Measurements from ENCODE around the gene POU2F2. TPM values are rescaled to one million over a fixed set of nuclear protein-coding genes. Genes with fewer than 3 reads are reported as not detected.

The POU2F2 gene
- polyA plus RNA-seq, 1 donor: 1.3 TPM

DNA sequence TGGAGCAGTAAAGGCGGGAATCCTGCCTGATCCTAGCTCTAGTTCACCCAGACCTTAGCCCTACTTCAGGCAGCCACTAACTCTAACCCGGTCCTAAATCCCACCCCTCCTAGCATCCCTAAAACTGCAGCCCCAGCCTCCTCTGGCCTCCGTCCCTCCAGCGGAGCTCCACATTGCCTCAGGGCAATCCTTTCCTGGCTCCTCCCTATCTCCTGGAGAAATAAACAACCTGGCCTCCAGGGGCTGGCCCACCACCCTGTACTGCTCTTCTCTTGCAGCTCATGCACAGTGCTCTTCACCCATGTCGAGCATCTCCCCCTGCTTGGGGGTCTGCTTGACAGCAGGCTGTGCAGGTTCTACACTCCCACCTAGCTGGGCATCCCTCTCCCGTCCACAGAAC, 6.7 kb downstream of the POU2F2 start:
- DNase-seq (ENCODE audit: low read depth): no peak

DNA sequence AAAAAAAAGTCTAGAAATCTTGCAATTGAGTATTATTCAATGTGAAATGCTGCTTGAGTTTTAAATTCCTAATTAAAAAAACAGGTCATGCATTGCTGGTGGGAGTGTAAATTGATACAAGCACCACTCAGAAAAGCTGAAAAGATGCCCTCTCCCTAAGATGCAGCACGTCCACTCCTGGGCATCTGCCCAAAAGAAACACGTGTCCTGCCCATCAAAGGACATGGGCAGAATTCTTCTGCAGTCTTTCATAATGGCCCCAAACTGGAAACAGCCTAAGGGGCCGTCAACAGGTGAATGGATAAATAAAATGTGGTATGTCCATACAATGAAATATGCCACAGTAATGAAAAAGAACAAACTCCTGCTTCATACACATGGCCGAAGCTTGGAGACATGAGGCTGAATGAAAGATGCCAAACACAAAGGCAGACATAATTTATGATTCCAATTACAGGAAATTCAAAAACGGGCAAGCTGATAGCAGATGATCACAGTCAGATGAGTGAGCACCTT, 7.8 kb downstream of the POU2F2 start:
- no peak for DNase-seq (ENCODE audit: low read depth)

DNA sequence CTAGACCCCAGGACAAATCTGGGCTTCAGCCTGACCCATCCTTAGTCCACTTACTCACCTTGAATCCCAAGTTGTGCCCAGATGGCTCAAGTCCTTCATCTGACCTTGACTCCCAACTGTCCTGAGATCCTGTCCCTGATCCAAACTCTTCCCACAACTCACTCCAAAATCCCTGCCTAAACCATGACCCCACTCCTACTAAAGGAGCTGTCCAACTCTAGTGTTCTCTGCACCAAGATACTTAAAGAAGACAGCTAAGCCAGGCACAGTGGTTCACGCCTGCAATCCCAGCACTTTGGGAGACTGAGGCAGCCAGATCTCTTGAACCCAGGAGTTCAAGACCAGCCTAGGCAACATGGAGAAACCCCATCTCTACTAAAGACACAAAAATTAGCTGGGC, 8.5 kb downstream of the POU2F2 start:
- no peak for DNase-seq (ENCODE audit: low read depth)

DNA sequence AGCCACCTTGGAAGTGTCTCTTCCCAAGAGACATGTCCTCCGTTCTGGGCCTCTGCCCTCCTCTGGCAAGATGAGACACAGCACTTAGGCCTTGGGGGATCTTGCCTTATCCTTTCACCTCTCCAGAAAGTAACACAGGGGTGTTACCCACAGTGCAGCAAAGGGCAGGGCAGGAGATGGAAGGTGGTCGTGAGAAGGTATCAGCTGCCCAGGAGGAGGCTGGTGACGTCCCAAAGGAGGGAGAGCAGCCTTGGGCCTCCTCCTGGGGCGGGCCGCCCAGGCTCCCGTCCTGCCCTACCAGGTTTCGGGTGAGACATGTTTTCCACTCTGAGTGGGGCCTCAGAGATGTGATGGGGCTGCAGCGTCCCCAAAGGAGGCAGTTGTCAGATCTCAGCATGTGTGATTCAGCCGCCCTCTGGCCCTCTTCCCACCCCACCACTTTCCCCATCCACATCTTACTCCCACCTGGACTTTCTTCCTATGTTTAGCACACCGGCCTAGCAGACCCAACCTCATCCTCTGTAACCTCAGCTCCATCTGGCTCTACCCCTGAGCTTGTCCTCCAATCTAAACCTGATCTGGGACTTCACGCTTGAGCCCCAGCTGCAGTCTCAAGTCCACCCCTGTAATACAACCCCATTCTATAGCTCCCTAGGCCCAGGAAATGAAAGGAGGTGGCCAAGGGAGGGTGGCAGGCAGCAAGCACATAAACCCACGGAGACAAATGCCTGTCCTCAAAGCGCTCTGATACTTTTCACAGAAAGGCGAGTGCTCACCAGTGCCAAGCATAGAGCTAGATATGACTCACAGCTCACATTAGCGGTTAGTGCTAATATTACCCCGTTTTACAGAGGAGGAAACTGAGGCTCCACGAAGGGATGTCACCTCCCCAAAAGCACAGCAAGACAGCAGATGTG, 9.3 kb downstream of the POU2F2 start:
- DNase-seq (ENCODE audit: low read depth): no peak

DNA sequence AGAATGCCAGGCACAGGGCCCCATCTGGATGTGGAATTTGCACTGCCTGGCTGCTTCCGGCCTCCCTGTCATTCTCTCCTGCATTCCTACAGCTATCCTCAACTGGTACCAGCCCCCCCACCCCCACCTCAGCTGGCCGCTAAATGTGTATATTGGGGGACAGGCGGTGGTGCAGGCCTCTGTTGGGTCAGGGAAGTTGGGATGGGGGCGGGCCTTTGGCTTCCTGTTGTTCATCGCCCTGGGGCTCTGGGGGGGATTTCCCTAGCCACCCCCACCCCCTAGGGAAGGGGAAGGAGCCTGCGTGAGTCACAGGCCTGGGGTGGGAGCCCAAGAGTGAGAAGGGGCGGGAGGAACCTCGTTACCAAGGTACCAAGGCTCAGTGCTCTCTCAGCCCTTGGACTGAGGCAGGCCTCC, 10.6 kb downstream of the POU2F2 start:
- DNase-seq (ENCODE audit: low read depth): no peak

DNA sequence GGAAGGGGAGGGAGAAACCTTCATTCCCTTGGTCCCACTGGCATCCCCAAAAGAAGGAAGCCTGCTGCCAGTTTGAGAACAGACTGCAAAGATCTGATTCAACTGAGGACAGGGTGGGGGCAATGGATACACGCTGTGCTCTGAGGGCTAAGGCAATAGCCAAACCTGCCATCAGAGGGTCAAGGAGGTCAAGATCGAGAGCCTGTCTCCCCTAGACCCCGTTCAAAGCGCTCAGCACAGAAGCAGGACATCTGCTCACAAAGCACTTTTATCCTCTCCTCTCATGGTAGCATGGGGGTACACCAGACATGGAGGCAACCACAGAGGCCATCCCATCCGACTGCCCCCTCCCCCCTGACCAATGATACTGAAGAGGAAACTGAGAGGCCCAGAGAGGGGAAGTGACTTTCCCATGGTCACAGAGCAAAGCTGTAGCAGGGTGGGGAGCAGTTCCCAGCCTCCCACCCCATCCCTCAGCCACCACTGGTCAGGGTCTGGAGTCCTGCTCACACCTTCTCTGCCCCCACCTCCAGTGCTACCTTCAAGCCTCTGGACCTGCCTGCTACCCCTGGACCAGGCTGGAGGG, 11.1 kb downstream of the POU2F2 start:
- no peak for DNase-seq (ENCODE audit: low read depth)

DNA sequence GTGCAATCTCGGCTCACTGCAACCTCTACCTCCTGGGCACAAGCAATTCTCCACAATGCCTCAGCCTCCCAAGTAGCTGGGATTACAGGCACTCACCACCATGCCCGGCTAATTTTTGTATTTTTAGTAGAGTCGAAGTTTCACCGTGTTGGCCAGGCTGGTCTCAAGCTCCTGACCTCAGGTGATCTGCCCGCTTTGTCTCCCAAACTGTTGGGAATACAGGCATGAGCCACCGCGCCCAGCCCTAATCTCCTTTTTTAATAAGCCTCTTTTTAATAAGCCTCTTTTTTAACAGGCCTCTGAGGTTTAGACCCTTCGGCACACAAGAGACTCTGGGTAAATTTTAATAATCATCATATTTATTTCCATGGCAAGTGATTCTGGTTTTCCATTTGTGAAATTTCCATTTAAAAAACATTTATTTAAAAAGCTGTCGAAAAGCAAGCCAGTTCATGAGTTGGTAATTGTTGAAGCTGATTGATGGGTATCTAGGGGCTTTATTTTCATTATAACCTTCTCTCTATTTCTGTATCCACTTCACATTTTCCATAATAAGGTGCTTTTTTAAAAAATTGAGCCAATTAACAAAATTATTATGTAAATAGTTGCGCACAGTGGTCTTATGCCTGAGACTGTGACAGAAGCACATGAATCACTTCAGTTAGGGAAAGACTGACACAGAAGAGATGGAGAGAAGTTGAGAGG, 11.8 kb downstream of the POU2F2 start:
- no peak for DNase-seq (ENCODE audit: low read depth)

DNA sequence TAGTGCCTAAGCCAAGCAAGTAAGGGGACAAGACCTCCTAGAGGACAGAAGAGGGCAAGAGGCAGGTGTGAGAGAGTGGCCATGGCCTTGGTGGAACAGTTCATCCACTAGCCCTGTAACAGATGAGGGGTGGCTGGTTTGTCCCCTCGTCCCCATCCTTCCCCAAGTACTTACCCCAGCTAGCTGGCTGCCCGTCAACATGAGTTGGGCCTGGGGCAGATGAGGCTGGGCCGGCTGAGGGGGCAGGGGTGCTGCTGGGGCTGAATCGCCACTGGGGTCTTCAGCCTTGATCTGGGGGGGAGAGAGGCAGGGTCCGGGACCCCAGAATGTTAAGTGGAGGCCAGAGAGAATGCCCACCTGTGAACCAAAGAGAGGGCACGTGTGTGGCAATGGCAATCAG, 15.2 kb downstream of the POU2F2 start:
- DNase-seq (ENCODE audit: low read depth): no peak

DNA sequence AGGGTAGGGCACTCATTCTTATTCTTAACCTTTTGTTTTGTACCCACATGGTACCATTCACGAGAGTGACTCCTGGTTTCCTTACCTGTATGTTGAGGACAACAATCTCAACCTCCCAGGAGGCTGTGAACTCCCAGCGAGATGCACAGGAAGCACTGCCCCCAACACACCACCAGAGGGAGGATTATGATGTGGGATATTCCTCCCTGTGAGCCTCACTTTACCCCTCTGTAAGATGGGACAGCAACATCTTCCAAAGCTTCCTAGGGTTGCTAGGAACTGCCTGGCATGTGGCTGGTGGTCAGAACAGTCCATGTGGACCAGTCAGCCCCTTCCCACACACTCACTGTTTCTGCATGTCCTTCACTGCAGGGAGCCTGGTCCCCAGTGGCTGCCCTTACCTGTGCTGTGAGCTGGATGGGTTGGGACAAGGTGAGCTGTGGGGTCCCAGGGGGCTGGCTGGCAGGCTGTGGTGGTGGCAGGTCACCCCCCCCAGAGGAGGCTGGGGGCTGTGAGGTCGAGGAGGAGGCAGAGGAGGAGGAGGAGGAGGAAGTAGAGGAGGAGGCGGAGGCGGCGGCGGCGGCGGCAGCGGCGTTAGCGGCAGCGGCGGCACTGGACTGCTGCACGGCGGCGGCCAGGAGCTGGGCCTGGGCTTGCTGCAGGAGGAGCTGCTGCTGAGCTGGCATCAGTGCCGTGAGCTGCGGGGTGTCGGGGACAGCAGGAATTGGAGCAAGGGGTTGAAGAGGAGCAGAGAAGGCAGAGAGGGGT, 15.8 kb downstream of the POU2F2 start:
- DNase-seq (ENCODE audit: low read depth): no peak

DNA sequence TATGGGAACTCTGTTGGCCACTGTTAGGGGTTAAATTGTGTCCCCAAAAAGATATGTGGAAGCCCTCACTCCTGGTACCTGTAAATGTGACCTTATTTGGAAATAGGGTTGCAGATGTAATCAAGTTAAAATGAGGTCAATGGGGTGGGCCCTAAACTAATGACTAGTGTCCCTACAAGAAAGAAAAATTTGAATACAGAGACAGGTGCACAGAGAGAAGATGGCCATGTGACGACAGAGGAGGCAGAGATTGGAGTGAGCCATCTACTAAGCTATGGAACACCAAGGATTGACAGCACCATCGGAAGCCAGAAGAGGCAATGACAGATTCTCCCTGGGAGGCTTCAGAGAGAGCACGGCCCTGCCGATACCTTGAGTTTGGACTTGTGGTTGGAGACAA, 16.5 kb downstream of the POU2F2 start:
- DNase-seq (ENCODE audit: low read depth): no peak

DNA sequence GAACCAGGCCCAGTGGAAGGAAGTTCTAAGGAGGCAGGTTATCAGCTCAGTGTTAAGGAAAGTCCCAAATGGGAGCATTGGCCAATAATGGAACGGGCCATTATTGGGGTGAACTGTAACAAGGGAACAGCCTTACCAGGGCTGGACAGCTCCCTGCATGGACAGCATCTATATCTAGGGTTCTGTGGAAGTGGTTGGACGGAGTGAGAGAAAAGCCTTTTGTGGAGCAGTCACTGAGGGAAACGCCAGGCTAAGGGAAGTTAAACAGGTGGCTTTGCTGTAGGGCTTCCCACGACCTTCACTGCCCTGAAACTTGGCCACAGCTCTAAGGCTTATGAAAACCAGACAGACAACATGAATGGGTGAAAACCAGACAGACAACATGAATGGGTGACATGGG, 17.0 kb downstream of the POU2F2 start:
- DNase-seq (ENCODE audit: low read depth): no peak

DNA sequence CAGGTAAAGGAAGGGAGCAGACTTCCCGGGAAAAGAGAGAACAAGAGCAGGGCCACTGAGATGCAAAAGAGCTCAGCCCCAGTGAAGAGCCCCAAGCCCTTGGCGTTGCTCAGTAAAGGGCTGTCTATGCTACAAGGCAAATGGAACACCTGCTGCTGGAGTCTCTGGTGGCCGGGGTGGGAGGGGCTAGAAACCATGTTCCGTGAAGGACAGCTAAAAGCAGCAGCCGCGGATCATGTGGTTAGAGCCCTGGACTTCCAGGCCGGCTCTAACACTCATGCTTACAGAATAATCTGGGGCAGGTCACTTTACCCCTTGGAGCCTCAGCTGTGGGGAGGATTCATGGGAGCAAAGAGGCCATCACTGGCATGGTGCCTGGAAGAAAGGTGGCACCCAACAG, 17.8 kb downstream of the POU2F2 start:
- DNase-seq (ENCODE audit: low read depth): no peak

DNA sequence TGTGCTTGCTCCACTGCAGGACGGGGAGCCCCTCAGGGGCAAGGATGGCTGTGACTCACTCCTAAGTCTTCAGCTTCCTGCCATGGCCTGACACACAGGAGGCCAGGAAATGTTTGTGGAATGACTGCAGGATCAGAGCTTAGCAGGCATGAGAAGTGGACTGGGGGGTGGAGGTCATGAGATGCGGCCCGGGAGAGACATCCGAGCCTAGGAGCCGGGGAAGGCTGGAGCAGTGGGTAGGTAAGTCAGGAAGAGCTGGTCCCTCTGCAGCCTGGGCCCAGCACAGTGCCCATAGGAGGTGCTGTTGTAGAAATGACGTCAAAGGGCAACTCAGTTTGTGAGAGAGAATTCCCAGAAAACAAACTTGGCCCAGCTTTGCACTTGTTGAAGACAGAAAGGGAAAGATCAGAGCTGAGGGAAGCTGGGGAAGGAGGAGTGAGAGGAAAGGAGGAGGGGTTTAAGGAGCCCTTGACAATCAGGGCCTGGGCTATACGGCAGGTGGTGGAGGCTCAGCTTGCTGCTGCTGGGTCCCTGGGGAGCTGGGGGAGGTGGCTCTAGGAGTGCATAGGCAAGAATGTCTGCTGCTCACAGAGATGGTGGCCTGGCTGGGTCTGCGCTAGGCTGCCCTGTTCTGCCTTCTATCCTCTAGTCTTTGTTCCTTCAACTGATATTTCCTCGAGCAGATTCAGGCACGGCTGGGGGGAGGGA, 18.5 kb downstream of the POU2F2 start:
- DNase-seq (ENCODE audit: low read depth): no peak

DNA sequence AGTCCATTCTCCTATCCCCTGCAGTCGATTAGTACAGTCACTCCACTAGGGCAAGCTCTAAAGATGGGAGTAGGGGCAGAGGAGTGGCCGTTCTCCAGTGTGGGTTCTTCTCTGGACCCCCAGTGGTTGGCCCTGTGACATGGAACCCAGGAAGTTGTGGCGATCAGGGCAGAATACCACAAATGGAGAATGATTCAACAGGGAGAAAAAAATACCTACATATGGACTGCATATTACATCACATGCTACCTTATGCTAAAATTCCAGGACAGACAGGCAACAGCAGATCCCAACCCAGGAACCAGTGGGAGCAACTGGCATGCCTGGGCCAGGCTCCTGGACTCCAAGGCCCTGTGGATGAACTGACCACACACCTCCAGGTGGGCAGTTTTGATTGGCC, 20.4 kb downstream of the POU2F2 start:
- DNase-seq (ENCODE audit: low read depth): no peak

DNA sequence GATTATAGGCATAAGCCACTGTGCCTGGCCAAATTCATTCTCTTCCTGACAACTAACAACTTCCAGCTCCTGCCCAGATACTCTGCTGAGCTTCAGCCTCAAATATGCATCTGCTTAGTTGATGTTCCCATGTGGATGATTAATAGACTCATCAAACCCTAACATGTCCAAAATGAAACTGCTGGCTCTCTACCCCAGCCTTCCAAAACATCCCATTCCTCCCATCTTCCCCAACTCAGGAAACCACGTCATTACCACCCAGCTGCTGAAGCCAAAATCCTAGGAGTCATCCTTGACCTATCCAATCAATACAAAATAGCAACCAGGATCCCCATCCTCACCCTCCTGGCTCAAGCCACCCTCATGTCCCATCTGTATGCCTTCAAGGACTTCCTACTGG, 20.9 kb downstream of the POU2F2 start:
- no peak for DNase-seq (ENCODE audit: low read depth)

DNA sequence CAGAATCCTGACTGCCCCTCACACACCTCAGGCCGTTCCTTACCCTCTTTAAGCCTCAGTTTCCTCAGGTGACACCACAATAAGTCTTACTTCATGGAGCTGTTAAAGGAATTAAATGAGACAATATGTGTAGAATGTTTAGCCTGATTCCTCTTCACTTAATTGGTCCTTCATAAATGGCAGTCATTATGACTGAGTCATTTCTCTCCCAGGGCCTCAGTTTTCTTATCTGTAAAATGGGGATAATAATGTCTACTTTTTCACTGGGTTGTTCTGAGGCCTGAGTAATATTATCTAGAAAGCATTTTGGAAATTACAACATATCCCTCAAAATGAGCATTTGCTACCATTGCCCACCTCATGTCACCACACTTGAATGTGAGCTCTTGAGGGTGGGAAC, 21.6 kb downstream of the POU2F2 start:
- DNase-seq (ENCODE audit: low read depth): no peak

DNA sequence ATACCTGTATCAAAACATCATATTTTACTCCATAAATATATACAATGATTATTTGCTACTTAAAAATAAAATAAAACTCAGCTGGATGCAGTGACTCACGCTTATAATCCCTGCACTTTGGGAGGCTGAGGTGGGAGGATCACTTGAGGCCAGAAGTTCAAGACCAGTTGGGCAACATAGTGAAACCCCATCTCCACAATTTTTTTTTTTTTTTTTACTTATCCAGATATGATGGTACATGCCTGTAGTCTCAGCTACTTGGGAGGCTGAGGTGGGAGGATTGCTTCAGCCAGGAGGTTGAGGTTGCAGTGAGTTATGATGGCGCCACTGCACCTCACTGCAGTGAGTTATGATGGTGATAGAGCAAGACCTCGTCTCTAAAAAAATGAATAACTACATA, 22.4 kb downstream of the POU2F2 start:
- no peak for DNase-seq (ENCODE audit: low read depth)

DNA sequence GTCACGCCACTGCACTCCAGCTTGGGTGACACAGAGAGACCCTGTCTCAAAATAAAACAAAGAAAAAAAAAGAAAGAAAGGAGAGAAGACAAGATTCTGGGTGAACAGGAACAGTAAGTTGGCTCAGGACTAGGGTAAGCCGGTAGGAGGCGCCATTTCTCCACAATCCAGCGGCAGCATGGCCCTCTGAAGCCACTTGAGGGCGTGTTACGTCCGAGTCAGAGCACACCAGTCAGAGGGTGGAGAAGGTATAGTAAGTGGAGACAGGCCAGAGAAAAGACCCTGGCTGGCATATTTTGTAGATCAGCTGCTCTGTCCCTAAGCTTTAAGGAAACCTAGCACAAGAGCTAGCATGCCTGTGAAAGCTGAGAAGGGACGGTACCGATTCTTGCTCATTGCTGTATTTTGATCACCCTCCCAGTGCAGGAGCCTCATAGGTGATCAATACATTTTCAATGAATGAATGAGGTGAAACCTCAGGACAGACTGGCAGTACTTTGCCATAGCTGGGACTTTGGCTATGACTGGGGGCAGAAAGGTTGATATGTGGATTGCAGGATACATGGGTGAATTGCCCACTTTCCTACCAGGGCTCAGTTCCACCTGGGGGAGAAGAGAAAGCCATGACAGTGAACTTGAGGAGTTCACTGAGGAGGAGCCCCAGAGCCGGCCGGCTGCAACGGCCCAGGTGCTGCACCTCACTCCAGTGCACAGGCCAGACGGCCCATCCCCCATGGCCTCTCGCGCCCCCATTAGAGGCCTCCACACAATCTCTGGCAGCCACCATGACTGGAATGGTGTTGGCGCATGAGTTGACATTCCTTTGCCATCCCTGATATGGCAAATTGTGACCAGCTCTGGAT, 23.5 kb downstream of the POU2F2 start:
- peak; percentile 48 for DNase-seq (ENCODE audit: low read depth)

DNA sequence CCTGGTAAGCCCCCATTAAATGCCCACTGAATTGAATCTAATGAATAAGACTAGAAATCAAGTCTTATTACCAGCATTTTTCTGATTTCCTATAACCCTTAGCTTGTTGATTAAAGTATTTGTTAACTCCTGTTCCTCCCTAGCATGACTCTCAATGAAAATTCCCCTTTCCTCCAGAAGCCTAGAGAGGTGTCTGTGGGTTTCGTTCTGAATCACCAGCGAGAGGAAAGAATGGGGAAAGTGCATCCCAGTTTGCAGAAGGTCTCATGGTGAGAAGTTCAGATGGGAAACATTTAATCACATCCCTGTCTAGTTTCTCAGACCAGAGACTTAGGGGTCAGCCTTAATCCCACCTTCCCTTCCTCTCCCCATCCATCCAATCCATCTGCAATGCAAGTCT, 26.9 kb downstream of the POU2F2 start:
- no peak for DNase-seq (ENCODE audit: low read depth)

DNA sequence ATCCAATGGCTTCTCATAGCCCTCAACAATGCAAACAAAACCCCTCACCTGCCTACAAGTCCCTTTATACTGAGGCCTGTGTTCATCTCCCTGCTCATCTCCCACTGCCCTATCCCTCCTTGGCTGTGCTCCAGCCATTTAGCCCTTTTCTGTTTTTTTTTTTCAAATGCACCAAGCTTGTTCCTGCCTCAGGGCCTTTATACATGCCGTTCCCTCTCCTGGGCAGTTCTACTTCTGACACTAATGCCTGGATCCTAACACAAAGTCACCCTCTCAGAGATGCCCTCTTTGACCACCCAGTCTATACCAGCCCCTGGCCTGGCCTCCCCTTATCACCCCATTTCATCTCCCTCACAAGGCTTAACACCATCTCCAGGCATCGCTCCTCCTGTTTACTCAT, 29.4 kb downstream of the POU2F2 start:
- no peak for DNase-seq (ENCODE audit: low read depth)
